Keratinocyte (primary cell): ENCODE results near the gene IL3.

Source experiments
- EZH2 ChIP-seq: IDR thresholded peaks from one replicate; pipeline ENCODE4 v1.6.1; 2012; ENCODE audit warnings: inconsistent platforms, mild to moderate bottlenecking, low read length, moderate library complexity
- TF ChIP-seq, protein P1 (sequence below), 3 experiments: IDR thresholded peaks in 1 of 3; conservative IDR thresholded peaks in 1 of 3; optimal IDR thresholded peaks in 1 of 3; 2 replicates in 2 of 3; 3 replicates in 1 of 3; pipeline versions ENCODE3 to v1.5.1; 2011; ENCODE audit warnings: low read length in 3 of 3, mild to moderate bottlenecking in 3 of 3, moderate library complexity in 2 of 3, control low read depth in 1 of 3, inconsistent platforms in 1 of 3; ENCODE audit not compliant: insufficient read depth in 2 of 3; ENCODE audit errors: extremely low read depth in 1 of 3

DNA sequence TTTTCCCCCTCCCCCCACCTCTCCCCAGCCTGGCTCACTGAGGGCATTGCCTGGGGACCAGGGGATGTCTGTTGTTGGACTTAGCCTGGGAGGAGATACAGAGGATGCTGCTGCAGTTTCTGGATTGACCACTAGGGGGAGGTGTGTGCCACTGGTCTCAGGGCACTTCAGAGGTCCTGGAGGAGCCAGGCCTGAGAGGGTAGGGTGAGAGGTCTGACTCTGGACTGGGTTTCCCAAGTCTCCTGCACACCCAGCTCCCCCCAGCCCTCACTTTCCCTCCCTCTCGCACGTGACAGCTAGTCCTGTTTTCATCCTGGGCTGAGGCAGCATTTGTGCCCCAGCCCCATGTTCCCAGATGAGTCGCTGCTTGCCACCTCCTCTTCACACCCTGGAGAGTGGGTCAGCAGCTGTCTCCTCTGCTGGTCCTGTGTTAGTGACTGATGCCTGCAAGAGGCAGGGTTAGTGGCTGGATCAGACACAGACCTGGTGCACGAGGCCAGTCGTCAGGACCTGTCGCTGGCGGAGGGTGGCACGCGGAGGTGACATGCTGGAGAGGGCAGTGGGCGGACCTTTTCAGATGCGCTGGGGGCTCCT, 4.4 kb downstream of the IL3 start:
- TF ChIP-seq, protein P1, sequence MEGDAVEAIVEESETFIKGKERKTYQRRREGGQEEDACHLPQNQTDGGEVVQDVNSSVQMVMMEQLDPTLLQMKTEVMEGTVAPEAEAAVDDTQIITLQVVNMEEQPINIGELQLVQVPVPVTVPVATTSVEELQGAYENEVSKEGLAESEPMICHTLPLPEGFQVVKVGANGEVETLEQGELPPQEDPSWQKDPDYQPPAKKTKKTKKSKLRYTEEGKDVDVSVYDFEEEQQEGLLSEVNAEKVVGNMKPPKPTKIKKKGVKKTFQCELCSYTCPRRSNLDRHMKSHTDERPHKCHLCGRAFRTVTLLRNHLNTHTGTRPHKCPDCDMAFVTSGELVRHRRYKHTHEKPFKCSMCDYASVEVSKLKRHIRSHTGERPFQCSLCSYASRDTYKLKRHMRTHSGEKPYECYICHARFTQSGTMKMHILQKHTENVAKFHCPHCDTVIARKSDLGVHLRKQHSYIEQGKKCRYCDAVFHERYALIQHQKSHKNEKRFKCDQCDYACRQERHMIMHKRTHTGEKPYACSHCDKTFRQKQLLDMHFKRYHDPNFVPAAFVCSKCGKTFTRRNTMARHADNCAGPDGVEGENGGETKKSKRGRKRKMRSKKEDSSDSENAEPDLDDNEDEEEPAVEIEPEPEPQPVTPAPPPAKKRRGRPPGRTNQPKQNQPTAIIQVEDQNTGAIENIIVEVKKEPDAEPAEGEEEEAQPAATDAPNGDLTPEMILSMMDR (optimal IDR thresholded peaks at IDR 0.05 in 1 of 3, IDR thresholded peaks at IDR 0.05 in 1 of 3, conservative IDR thresholded peaks at IDR 0.05 in 1 of 3; ENCODE audit: extremely low read depth in 1 of 3, insufficient read depth in 2 of 3, low read length in 3 of 3), result peak in 2 of 3 experiments; percentile 94 to 97
- TF ChIP-seq EZH2, result no peak
